Prostate gland (tissue), 2 donors: ENCODE measurements around the gene ATP1A1.

Source experiments
- CTCF ChIP-seq, 4 experiments: fragments of 200-600 bp in 2 of 4; fragments of 450-650 bp in 2 of 4; sonication (generic) in 2 of 4; IDR thresholded peaks; 1 replicate in 3 of 4; 2 replicates in 1 of 4; pipeline ENCODE4 v1.5.1; 2016 to 2019; ENCODE audit warnings: antibody characterized with exemption in 4 of 4, mild to moderate bottlenecking in 2 of 4, moderate library complexity in 2 of 4
- POLR2A ChIP-seq: fragments of 450-650 bp; IDR thresholded peaks from one replicate; pipeline ENCODE4 v1.6.1; 2016; ENCODE audit warnings: antibody characterized with exemption, mild to moderate bottlenecking
- POLR2AphosphoS5 ChIP-seq: sonication (generic); formaldehyde crosslinking; IDR thresholded peaks from one replicate; pipeline ENCODE4 v1.6.1; 2017; ENCODE audit warnings: antibody characterized with exemption

DNA sequence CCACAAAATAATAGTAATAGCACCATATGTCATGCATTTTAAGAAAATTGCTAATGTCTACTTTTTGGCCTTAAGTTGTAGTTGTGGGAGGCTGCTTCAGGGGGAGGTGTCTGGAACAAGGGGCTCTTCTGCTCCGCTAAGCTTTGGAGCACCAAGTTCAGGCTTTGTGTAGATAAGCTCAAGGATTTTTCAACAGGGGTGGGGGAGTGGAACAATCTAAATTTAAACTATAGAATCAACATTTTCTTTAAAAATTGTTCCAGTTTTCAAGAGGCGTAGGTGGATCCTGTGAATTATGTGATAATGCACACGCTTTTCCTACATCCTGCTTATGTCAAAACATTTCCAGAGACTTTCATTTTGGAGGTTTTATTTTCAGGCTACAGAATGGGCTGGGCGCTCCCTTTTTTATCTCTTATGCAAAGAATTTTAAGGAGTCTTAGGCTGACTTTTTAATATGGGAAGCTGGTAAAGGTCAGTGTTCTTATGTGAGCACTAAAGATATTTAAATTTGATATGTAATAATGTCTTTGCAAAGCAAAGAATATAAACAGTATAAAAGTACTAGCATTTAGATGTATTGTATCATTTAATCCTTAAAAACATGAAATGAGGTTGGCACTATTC, 9.9 kb downstream of the ATP1A1 start:
- TF ChIP-seq POLR2A (no peak), CTCF (IDR thresholded peaks at IDR 0.05) (no peak), POLR2AphosphoS5 (no peak)
